GM13977 (cell line): ENCODE measurements around the gene RHEX.

Experiments used
- DNase-seq: peaks from one replicate; pipeline ENCODE4 v3.0.0; 2012; ENCODE audit warnings: low spot score
- in situ Hi-C: fragments of 300-500 bp; cut with MboI; formaldehyde crosslinking; loops from one replicate; pipeline ENCODE4 v1.12.0; 2022; ENCODE audit warnings: low sequenced_read_pairs, low pct_unique_long_range_greater_than_20kb, mixed read lengths, inconsistent platforms; ENCODE audit not compliant: unreplicated experiment
- TF ChIP-seq, protein P1 (sequence below): IDR thresholded peaks from 2 replicates; pipeline ENCODE4 v1.5.1; 2012; ENCODE audit warnings: mild to moderate bottlenecking, control low read depth; ENCODE audit not compliant: insufficient read depth; ENCODE audit errors: extremely low read depth, missing control alignments

RHEX gene

DNA sequence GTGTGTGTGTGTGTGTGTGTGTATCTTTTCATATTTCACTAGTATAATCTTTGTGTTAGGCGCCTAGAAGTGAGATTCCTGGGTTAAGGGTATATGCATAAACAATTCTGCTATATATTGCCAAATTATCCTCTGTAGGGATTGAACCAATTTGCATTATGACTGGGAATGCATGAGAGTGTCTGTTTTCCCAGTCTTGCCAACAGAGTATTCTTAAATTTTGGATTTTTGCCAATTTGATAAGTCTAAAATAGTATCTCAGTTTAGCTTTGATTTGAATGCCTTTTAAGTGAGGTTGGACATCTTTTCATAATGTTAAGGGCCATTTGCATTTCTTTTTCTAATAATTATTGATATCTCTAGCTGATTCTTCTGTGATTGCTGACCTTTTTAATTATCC is 72.4 kb downstream of the RHEX start:
- in situ Hi-C loops = no loop called here
- no peak for DNase-seq
- TF ChIP-seq, protein P1, sequence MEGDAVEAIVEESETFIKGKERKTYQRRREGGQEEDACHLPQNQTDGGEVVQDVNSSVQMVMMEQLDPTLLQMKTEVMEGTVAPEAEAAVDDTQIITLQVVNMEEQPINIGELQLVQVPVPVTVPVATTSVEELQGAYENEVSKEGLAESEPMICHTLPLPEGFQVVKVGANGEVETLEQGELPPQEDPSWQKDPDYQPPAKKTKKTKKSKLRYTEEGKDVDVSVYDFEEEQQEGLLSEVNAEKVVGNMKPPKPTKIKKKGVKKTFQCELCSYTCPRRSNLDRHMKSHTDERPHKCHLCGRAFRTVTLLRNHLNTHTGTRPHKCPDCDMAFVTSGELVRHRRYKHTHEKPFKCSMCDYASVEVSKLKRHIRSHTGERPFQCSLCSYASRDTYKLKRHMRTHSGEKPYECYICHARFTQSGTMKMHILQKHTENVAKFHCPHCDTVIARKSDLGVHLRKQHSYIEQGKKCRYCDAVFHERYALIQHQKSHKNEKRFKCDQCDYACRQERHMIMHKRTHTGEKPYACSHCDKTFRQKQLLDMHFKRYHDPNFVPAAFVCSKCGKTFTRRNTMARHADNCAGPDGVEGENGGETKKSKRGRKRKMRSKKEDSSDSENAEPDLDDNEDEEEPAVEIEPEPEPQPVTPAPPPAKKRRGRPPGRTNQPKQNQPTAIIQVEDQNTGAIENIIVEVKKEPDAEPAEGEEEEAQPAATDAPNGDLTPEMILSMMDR = no peak

DNA sequence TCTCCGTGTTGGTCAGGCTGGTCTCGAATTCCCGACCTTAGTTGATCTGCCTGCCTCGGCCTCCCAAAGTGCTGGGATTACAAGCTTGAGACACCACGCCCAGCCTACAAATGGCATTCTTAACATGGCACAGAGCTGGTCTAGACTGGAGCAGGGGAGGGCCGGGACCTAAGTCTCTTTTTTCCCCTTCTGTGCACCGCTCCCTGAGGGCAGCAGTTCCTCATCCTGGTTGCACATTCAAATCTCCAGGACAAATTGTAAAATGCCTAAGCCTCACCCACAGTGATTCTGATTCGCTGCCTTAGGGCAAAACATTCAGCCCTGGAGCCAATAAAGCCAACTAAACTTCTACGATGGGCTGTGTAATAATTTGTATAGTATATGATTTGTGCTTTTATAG is 74.4 kb downstream of the RHEX start:
- TF ChIP-seq, protein P1 = no peak
- in situ Hi-C loops = no loop called here
- DNase-seq = no peak

DNA sequence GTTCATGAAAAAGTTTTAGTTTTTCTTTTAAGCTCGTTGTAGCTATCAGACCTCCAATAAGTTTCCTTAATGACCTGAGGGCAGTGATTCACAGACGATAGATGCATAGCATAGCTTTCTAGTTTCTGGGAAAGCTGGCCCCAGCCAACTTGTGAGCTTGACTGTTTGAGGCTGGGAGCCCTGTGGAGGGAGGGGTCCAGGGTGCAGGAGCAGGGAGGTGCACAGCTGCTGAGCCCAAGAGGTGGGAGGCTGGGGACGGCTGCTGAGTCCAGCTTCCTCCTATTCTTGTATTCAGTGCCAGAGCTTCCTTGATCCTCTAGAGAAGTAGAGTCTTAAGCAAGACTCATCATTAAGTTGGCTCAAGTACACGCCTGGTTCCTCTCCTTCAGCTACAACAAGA is 75.2 kb downstream of the RHEX start:
- DNase-seq = no peak
- TF ChIP-seq, protein P1 = no peak
- in situ Hi-C loops = no loop called here

GRCh38 chr1:206131037-206131436 is 78.1 kb downstream of the RHEX start:
- in situ Hi-C loops = no loop called here
- TF ChIP-seq, protein P1 = no peak

GRCh38 chr1:206133751-206134415 is 80.9 kb downstream of the RHEX start:
- in situ Hi-C loops = no loop called here
- TF ChIP-seq, protein P1 = no peak
- no peak for DNase-seq

More at GRCh38 chr1:206131037-206131436, 78.1 kb downstream of the RHEX start:
- no peak for DNase-seq

- TF ChIP-seq, protein P1 = no peak
- no peak for DNase-seq
- in situ Hi-C loops = no loop called here
These were observed 82.3 kb downstream of the RHEX start for GRCh38 chr1:206135248-206135647.
